IMR-90 (cell line): ENCODE measurements around the gene SPAG16. TPM values are rescaled to one million over a fixed set of nuclear protein-coding genes. Genes with fewer than 3 reads are reported as not detected.

ENCODE experiments used
- ATAC-seq: fragments of 200-7000 bp; cut with Tn5 transposase; 2 replicates; pipeline ENCODE4 v1.9.1; 2020; ENCODE audit warnings: low read depth, mild to moderate bottlenecking, moderate library complexity
- BruUV-seq: library from RNA; stranded (reverse); fragments of 400-500 nt; replicated peaks from 2 replicates; lab custom pipeline; 2021; lab: Mats Ljungman, UMichigan
- CTCF ChIA-PET: fragments of 300-600 bp; formaldehyde crosslinking; extraction: SDS; loops from one replicate; lab custom pipeline; 2021; ENCODE audit warnings: antibody characterized with exemption; lab: Yijun Ruan, JAX
- POLR2A ChIA-PET: fragments of 300-600 bp; sonication (Branson Sonifier 250); formaldehyde crosslinking; loops from one replicate; lab custom pipeline; 2022; ENCODE audit warnings: antibody characterized with exemption; ENCODE audit not compliant: unreplicated experiment; lab: Charles Lee
- DNase-seq: peaks from one replicate; pipeline ENCODE4 v3.0.0; 2013
- H2AFZ ChIP-seq: replicated peaks from 2 replicates; pipeline ENCODE3; 2013; ENCODE audit warnings: low read length, mild to moderate bottlenecking; ENCODE audit not compliant: poor library complexity
- H2AK5ac ChIP-seq: 2 replicates; pipeline ENCODE4 v1.6.1; 2013; ENCODE audit warnings: low read depth, low read length, inconsistent platforms
- H2AK9ac ChIP-seq: replicated peaks from 2 replicates; pipeline ENCODE3; 2013; ENCODE audit warnings: mild to moderate bottlenecking, low read depth, low read length, moderate library complexity; ENCODE audit not compliant: poor library complexity
- H2BK120ac ChIP-seq: 2 replicates; pipeline ENCODE4 v1.6.1; 2013; ENCODE audit warnings: low read depth, low read length, inconsistent platforms
- H2BK15ac ChIP-seq: 3 replicates; pipeline ENCODE4 v1.6.1; 2013; ENCODE audit warnings: low read depth, low read length, inconsistent platforms
- H2BK20ac ChIP-seq: 2 replicates; pipeline ENCODE4 v1.6.1; 2013; ENCODE audit warnings: low read depth, mild to moderate bottlenecking, inconsistent platforms, low read length, moderate library complexity
- H2BK5ac ChIP-seq: 2 replicates; pipeline ENCODE4 v1.6.1; 2013; ENCODE audit warnings: mild to moderate bottlenecking, low read depth, low read length, inconsistent platforms; ENCODE audit not compliant: poor library complexity, severe bottlenecking
- H3K14ac ChIP-seq: replicated peaks from 2 replicates; pipeline ENCODE4 v1.6.1; 2013; ENCODE audit warnings: low read depth, low read length, inconsistent platforms
- H3K18ac ChIP-seq: 2 replicates; pipeline ENCODE4 v1.6.1; 2013; ENCODE audit warnings: low read depth, low read length, control low read depth
- H3K23ac ChIP-seq: 2 replicates; pipeline ENCODE4 v1.6.1; 2013; ENCODE audit warnings: low read depth, low read length, inconsistent platforms
- H3K27ac ChIP-seq: 2 replicates; pipeline ENCODE4 v1.5.1; 2013; ENCODE audit warnings: mild to moderate bottlenecking, control low read depth, low read length; ENCODE audit not compliant: insufficient read depth
- H3K27me3 ChIP-seq: 2 replicates; pipeline ENCODE4 v1.6.1; 2013; ENCODE audit warnings: low read length; ENCODE audit not compliant: control insufficient read depth, insufficient read depth
- H3K36me3 ChIP-seq: 2 replicates; pipeline ENCODE4 v1.6.1; 2013; ENCODE audit warnings: low read length, mixed read lengths; ENCODE audit not compliant: control insufficient read depth, insufficient read depth
- H3K4ac ChIP-seq: 2 replicates; pipeline ENCODE4 v1.6.1; 2013; ENCODE audit warnings: low read depth, low read length, inconsistent platforms
- H3K4me1 ChIP-seq: 2 replicates; pipeline ENCODE4 v1.6.1; 2013; ENCODE audit warnings: low read length, mixed read lengths; ENCODE audit not compliant: control insufficient read depth, insufficient read depth
- H3K4me2 ChIP-seq: 2 replicates; pipeline ENCODE4 v1.6.1; 2013; ENCODE audit warnings: low read depth, mild to moderate bottlenecking, control low read depth, low read length, moderate library complexity
- H3K4me3 ChIP-seq: 2 replicates; pipeline ENCODE4 v1.5.1; 2013; ENCODE audit warnings: low read depth, mild to moderate bottlenecking, control low read depth, low read length, moderate library complexity; ENCODE audit not compliant: insufficient read depth
- H3K56ac ChIP-seq: 2 replicates; pipeline ENCODE4 v1.6.1; 2013; ENCODE audit warnings: low read length, inconsistent platforms; ENCODE audit not compliant: insufficient read depth; ENCODE audit errors: extremely low read depth
- H3K79me1 ChIP-seq, 2 experiments: 2 replicates each; pipeline ENCODE4 v1.6.1; 2013; ENCODE audit warnings: low read length in 2 of 2, inconsistent platforms in 1 of 2, low read depth in 1 of 2
- H3K9ac ChIP-seq: 2 replicates; pipeline ENCODE4 v1.6.1; 2013; ENCODE audit warnings: low read depth, low read length, control low read depth
- H3K9me1 ChIP-seq: 2 replicates; pipeline ENCODE4 v1.6.1; 2013; ENCODE audit warnings: low read length, inconsistent platforms; ENCODE audit not compliant: insufficient read depth
- H3K9me3 ChIP-seq: 2 replicates; pipeline ENCODE4 v1.6.1; 2013; ENCODE audit warnings: low read length; ENCODE audit not compliant: control insufficient read depth, insufficient read depth
- H4K20me1 ChIP-seq: 2 replicates; pipeline ENCODE4 v1.6.1; 2013; ENCODE audit warnings: low read length, inconsistent platforms; ENCODE audit not compliant: insufficient read depth
- H4K5ac ChIP-seq: 2 replicates; pipeline ENCODE4 v1.6.1; 2013; ENCODE audit warnings: mild to moderate bottlenecking, low read depth, low read length, control low read depth
- H4K8ac ChIP-seq, 2 experiments: 2 replicates each; pipeline ENCODE4 v1.6.1; 2013; ENCODE audit warnings: low read depth in 2 of 2, low read length in 2 of 2, control low read depth in 1 of 2, inconsistent platforms in 1 of 2
- H4K91ac ChIP-seq: 2 replicates; pipeline ENCODE4 v1.6.1; 2013; ENCODE audit warnings: low read depth, low read length, inconsistent platforms; ENCODE audit not compliant: insufficient read depth
- FOS ChIP-seq: fragments of 150-350 bp; IDR thresholded peaks from 2 replicates; pipeline ENCODE4 v1.6.1; 2016; ENCODE audit warnings: low read depth, low read length
- MAFK ChIP-seq: IDR thresholded peaks from 2 replicates; pipeline ENCODE4 v1.6.1; 2012; ENCODE audit warnings: low read depth, low read length, improper control_type of control experiment
- MAZ ChIP-seq: IDR thresholded peaks from 2 replicates; pipeline ENCODE4 v1.6.1; 2012; ENCODE audit warnings: low read depth, mild to moderate bottlenecking, low read length, improper control_type of control experiment, moderate library complexity, borderline replicate concordance
- MXI1 ChIP-seq: IDR thresholded peaks from 2 replicates; pipeline ENCODE4 v1.6.1; 2012; ENCODE audit warnings: low read depth, mild to moderate bottlenecking, low read length, moderate library complexity, borderline replicate concordance
- NFE2L2 ChIP-seq: fragments of 150-350 bp; IDR thresholded peaks from 2 replicates; pipeline ENCODE4 v1.6.1; 2016; ENCODE audit warnings: low read depth, mild to moderate bottlenecking, low read length
- POLR2A ChIP-seq: IDR thresholded peaks from 2 replicates; pipeline ENCODE4 v1.6.1; 2012; ENCODE audit warnings: mild to moderate bottlenecking, low read depth, low read length
- RCOR1 ChIP-seq: IDR thresholded peaks from 2 replicates; pipeline ENCODE4 v1.6.1; 2012; ENCODE audit warnings: mild to moderate bottlenecking, low read length, improper control_type of control experiment; ENCODE audit not compliant: insufficient replicate concordance
- RFX5 ChIP-seq: IDR thresholded peaks from 2 replicates; pipeline ENCODE4 v1.8.0; 2012; ENCODE audit warnings: low read depth, mild to moderate bottlenecking, low read length, moderate library complexity
- USF2 ChIP-seq: fragments of 150-350 bp; IDR thresholded peaks from 2 replicates; pipeline ENCODE4 v1.6.1; 2017; ENCODE audit warnings: mild to moderate bottlenecking, antibody characterized with exemption, low read length, low read depth
- WGBS, 2 experiments: methylation state at CpG; one replicate each; pipeline versions ENCODE4 v1.1.5 to v1.1.7; 2013; ENCODE audit warnings: missing lambda C conversion rate in 2 of 2; ENCODE audit not compliant: insufficient read length in 1 of 2; ENCODE audit errors: extremely low coverage in 2 of 2; 5-methylcytosine and 5-hydroxymethylcytosine counted together
- dilution Hi-C: fragments of 300-500 bp; cut with HindIII; formaldehyde crosslinking; loops from one replicate; pipeline ENCODE4 v1.14.3; 2018; ENCODE audit warnings: low sequenced_read_pairs; ENCODE audit not compliant: unreplicated experiment
- in situ Hi-C: fragments of 300-500 bp; cut with MboI; formaldehyde crosslinking; loops from 3 replicates; pipeline ENCODE4 v1.14.3; 2019; ENCODE audit warnings: low sequenced_read_pairs, inconsistent platforms, mixed read lengths
- intact Hi-C: fragments of 100-400 bp; cut with micrococcal nuclease; formaldehyde crosslinking; loops from 2 replicates; pipeline ENCODE4 v1.10.0; 2022
- polyA plus RNA-seq, 3 experiments: library from polyadenylated mRNA; depleted of rRNA; stranded (reverse); fragments of >200 nt; gene quantifications; 2 replicates each; pipeline ENCODE4 v1.2.3, GENCODE V29; 2012; ENCODE audit warnings: low replicate concordance in 1 of 3
- total RNA-seq: library from RNA; depleted of rRNA; stranded (reverse); fragments of >200 nt; gene quantifications from 2 replicates; pipeline ENCODE4 v1.2.3, GENCODE V29; 2012
- TF ChIP-seq, protein P1 (sequence below): fragments of 150-350 bp; IDR thresholded peaks from 2 replicates; pipeline ENCODE4 v1.6.1; 2016; ENCODE audit warnings: low read depth, mild to moderate bottlenecking, low read length, moderate library complexity, borderline replicate concordance

Gene SPAG16
- total and polyA plus RNA-seq, 2 of the 4 experiments (the other 2 are of a cell fraction) = 7.3 to 13.5 TPM

- Histone ChIP-seq H3K9me3 (peaks cover 27% of the 10 kb centered on the region), H4K91ac (no peak overlapping the region), H3K79me1 (no peaks in the 10 kb centered on the region), H3K36me3 (no peaks in the 10 kb centered on the region), H2AK9ac (no peak overlapping the region), H3K4me3 (no peak overlapping the region), H3K4me1 (no peaks in the 10 kb centered on the region), H3K4ac (no peak overlapping the region), H4K8ac (no peak overlapping the region), H3K4me2 (no peak overlapping the region), H2BK120ac (no peak overlapping the region), H3K9ac (no peak overlapping the region), H2BK20ac (no peak overlapping the region), H2BK15ac (no peak overlapping the region), H3K27me3 (no peaks in the 10 kb centered on the region), H3K23ac (no peak overlapping the region), H3K27ac (no peak overlapping the region), H3K18ac (no peak overlapping the region), H3K9me1 (no peaks in the 10 kb centered on the region), H2BK5ac (no peak overlapping the region), H4K20me1 (no peaks in the 10 kb centered on the region), H3K56ac (no peak overlapping the region), H3K14ac (no peak overlapping the region), H4K5ac (no peak overlapping the region), H2AK5ac (no peak overlapping the region), H2AFZ (no peak overlapping the region)
- dilution Hi-C loops (no loop called here), in situ Hi-C loops (no loop called here), intact Hi-C loops (no loop called here)
- CTCF ChIA-PET = no interaction called here
- 50% methylated on average over 1 of the region's 4 CpGs; no CpG with 5 or more reads in 1 of the 2 experiments for WGBS, 2 experiments
- TF ChIP-seq MAZ (no peak), FOS (no peak), NFE2L2 (no peak), POLR2A (no peak), MAFK (no peak), RFX5 (no peak), MXI1 (no peak), USF2 (no peak), RCOR1 (no peak)
- TF ChIP-seq, protein P1, sequence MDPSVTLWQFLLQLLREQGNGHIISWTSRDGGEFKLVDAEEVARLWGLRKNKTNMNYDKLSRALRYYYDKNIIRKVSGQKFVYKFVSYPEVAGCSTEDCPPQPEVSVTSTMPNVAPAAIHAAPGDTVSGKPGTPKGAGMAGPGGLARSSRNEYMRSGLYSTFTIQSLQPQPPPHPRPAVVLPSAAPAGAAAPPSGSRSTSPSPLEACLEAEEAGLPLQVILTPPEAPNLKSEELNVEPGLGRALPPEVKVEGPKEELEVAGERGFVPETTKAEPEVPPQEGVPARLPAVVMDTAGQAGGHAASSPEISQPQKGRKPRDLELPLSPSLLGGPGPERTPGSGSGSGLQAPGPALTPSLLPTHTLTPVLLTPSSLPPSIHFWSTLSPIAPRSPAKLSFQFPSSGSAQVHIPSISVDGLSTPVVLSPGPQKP = no peak
- POLR2A ChIA-PET = no interaction called here
- ATAC-seq (no peak), DNase-seq (no peak)
- no TSS peak for BruUV-seq
Measured at GRCh38 chr2:213644926-213645325, 360.7 kb downstream of the SPAG16 start.
